Measurements from ENCODE around the gene TSPAN13. TPM values are rescaled to one million over a fixed set of nuclear protein-coding genes. Genes with fewer than 3 reads are reported as not detected.

The TSPAN13 gene
- 1 to 10 TPM; 2.8 to 8.3 (median 6.9) TPM for total RNA-seq

GRCh38 chr7:16753102-16753931 lies at the start of gene TSPAN13:
Gene TSPAN13 (plus strand): TSS chr7:16753755. CDS start chr7:16753968, 213 bp downstream.
- DNase-seq = peak in 1 of 2 donors; percentile 15
- Histone ChIP-seq H3K4me1 (peaks cover 0 to 9% of the 10 kb centered on the region in 2 donors), H3K36me3 (no peaks in the 10 kb centered on the region), H3K9me3 (no peaks in the 10 kb centered on the region), H3K27ac (peak within 1 kb of the TSS; percentile 14 to 70 (median 62)), H3K4me3 (peak within 1 kb of the TSS; percentile 60 to 68 (median 65)), H3K27me3 (no peaks in the 10 kb centered on the region)
- ATAC-seq = peak; percentile 46 to 72
- in situ Hi-C loops (cut with MboI; ENCODE audit: low sequenced_read_pairs in 4 of 4) (no loop called here), intact Hi-C loops (cut with DNase I; ENCODE audit: low total_unique reads) (no loop called here)
- TF ChIP-seq POLR2A (IDR thresholded peaks at IDR 0.05) (peak; percentile 48 to 68), CTCF (IDR thresholded peaks at IDR 0.05 in 4 of 5, conservative IDR thresholded peaks at IDR 0.05 in 1 of 5) (no peak)

- TF ChIP-seq POLR2A (IDR thresholded peaks at IDR 0.05) (no peak), CTCF (IDR thresholded peaks at IDR 0.05 in 4 of 5, conservative IDR thresholded peaks at IDR 0.05 in 1 of 5) (no peak)
- intact Hi-C loops (cut with DNase I; ENCODE audit: low total_unique reads) (no loop called here), in situ Hi-C loops (cut with MboI; ENCODE audit: low sequenced_read_pairs in 4 of 4) (no loop called here)
- Histone ChIP-seq H3K4me1 (no peaks in the 10 kb centered on the region), H3K27me3 (no peaks in the 10 kb centered on the region), H3K9me3 (no peaks in the 10 kb centered on the region), H3K36me3 (peaks cover 0 to 49% of the 10 kb centered on the region in 2 donors), H3K27ac (no peak overlapping the region), H3K4me3 (no peak overlapping the region)
- ATAC-seq (no peak), DNase-seq (no peak)
Measured at GRCh38 chr7:16708511-16708910, 45.0 kb upstream of the TSPAN13 start.

GRCh38 chr7:16708980-16709379 lies 44.6 kb upstream of the TSPAN13 start:
- Histone ChIP-seq H3K4me3 (no peak overlapping the region), H3K9me3 (no peaks in the 10 kb centered on the region), H3K27me3 (no peaks in the 10 kb centered on the region), H3K4me1 (no peaks in the 10 kb centered on the region), H3K27ac (no peak overlapping the region), H3K36me3 (peaks cover 0 to 45% of the 10 kb centered on the region in 2 donors)
- in situ Hi-C loops (cut with MboI; ENCODE audit: low sequenced_read_pairs in 4 of 4) = no loop called here
- TF ChIP-seq CTCF (IDR thresholded peaks at IDR 0.05 in 4 of 5, conservative IDR thresholded peaks at IDR 0.05 in 1 of 5) (no peak), POLR2A (IDR thresholded peaks at IDR 0.05) (no peak)
- DNase-seq = peak in 1 of 2 donors; percentile 21
- ATAC-seq = peak in 1 of 2 donors; percentile 51
- intact Hi-C loops (cut with DNase I; ENCODE audit: low total_unique reads) = no loop called here

- TF ChIP-seq POLR2A (IDR thresholded peaks at IDR 0.05) = no peak
- no peak for TF ChIP-seq CTCF (IDR thresholded peaks at IDR 0.05 in 4 of 5, conservative IDR thresholded peaks at IDR 0.05 in 1 of 5)
- ATAC-seq = no peak
- in situ Hi-C loops (cut with MboI; ENCODE audit: low sequenced_read_pairs in 4 of 4) = no loop called here
- no peak for DNase-seq
- Histone ChIP-seq H3K27me3 (no peaks in the 10 kb centered on the region), H3K4me1 (no peaks in the 10 kb centered on the region), H3K36me3 (peaks cover 0 to 30% of the 10 kb centered on the region in 2 donors), H3K4me3 (no peak overlapping the region), H3K27ac (no peak overlapping the region), H3K9me3 (no peaks in the 10 kb centered on the region)
- intact Hi-C loops (cut with DNase I; ENCODE audit: low total_unique reads) = no loop called here
Measured at GRCh38 chr7:16710651-16711050, 42.9 kb upstream of the TSPAN13 start.
